Effector CD4-positive, alpha-beta T cell (primary cell): Measurements from ENCODE around the gene LRRC37A2.
"Not testable (repeated sequence)": the region's sequence is repeated elsewhere in the genome, so short reads cannot be mapped to it uniquely, and the experiment has no call there.

ENCODE experiments used
- DNase-seq: peaks from one replicate; pipeline ENCODE4 v3.0.0-alpha.2; 2020
- total RNA-seq: gene quantifications from one replicate; lab custom pipeline; 2026; lab: John Stamatoyannopoulos, UW

Gene LRRC37A2
- 33.8 reads per million, percentile 59 among the genes with 10 or more reads in this experiment for total RNA-seq

- DNase-seq, result not testable (repeated sequence)
Measured at GRCh38 chr17:46512168-46512567, at the start of gene LRRC37A2. LRRC37A2 (plus strand) TSS chr17:46512468; CDS start chr17:46512713, 245 bp downstream.

DNA sequence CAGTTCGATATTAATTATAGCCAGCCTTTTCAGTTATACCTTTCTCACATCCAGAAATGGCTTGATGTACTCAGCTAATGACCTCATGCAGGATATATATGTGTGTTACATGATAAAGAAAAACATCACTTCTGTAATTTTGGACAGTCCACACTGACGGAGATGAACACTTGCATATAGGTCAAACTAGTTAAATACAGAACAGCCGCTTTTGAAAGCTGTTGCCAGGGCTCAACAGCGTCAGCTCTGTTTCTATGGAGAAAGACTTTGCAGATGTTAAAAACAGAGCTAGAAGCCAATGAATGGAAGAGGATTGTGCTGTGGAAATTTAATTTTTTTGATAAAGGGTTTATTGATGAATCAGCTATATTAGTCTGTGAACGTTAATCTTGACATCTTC lies 44.6 kb upstream of the LRRC37A2 start:
- not testable (repeated sequence) for DNase-seq

GRCh38 chr17:46474489-46474888 lies 37.8 kb upstream of the LRRC37A2 start:
- not testable (repeated sequence) for DNase-seq

- DNase-seq, result not testable (repeated sequence)
Measured at GRCh38 chr17:46475583-46475982, 36.7 kb upstream of the LRRC37A2 start.

GRCh38 chr17:46478823-46479222 lies 33.4 kb upstream of the LRRC37A2 start:
- not testable (repeated sequence) for DNase-seq

DNA sequence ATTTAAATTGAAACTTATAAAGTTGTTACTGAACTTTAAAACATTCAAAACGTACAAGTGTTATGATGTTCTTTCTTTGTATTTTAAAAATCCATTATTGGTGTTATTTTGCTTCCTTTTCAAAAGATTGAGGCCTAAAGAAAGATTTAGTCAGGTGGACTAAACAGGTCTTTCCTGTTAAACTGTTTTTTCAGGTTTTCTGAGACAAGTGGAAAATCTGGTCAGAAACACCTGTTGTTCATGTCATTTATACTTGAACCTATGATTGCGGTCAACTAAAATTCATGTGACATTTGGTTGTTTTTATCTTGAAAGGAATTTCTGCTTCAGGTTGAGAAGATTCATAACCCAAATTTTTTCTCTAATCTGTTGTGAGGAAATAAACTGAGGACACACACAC lies 31.0 kb upstream of the LRRC37A2 start:
- DNase-seq, result not testable (repeated sequence)

GRCh38 chr17:46492021-46492420 lies 20.2 kb upstream of the LRRC37A2 start:
- DNase-seq, result not testable (repeated sequence)

DNA sequence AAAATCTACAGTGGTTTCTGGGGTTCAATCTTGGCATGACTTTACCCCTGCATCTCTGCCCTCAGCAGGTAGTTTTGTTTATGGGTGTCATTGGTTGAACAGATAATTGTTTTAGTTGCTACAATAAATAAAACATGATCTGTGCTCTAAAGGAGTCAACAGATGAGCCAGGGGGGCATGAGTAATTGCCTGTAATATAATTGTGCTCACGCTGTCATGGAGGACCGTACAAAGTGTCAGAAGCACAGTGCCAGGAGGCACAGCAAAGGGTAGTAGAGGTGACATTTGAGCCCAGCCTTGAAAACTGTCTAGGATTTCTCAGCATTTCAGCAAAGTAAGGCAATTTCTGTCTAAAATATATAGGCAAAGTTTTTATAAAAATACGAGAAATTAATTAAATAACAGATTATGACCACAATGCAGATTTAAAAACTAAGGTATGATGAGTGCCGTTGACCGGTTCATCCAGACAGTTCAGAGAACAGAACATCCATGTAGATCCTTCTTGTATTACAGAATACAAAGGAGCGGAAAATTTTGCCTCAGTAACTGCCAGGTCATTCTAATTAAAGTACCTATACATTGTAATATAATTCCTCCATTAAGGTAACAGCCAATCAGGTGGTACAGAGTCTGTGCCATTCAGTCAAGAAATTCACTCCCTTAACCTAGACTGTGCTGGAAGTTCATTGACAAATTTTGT lies 12.7 kb upstream of the LRRC37A2 start:
- DNase-seq, result not testable (repeated sequence)

GRCh38 chr17:46505896-46506295 lies 6.4 kb upstream of the LRRC37A2 start:
- DNase-seq, result not testable (repeated sequence)

DNA sequence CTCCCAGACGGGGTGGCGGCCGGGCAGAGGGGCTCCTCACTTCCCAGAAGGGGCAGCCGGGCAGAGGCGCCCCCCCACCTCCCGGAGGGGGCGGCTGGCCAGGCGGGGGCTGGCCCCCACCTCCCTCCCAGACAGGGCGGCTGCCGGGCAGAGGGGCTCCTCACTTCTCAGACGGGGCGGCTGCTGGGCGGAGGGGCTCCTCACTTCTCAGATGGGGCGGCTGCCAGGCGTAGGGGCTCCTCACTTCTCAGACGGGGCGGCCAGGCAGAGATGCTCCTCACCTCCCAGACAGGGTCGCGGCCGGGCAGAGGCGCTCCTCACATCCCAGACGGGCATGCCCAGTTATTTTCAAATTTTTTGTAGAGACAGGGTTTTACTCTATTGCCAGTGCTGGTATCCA lies 22.4 kb downstream of the LRRC37A2 start:
- DNase-seq, result not testable (repeated sequence)

- not testable (repeated sequence) for DNase-seq
Measured at GRCh38 chr17:46548607-46549006, 36.3 kb downstream of the LRRC37A2 start.

DNA sequence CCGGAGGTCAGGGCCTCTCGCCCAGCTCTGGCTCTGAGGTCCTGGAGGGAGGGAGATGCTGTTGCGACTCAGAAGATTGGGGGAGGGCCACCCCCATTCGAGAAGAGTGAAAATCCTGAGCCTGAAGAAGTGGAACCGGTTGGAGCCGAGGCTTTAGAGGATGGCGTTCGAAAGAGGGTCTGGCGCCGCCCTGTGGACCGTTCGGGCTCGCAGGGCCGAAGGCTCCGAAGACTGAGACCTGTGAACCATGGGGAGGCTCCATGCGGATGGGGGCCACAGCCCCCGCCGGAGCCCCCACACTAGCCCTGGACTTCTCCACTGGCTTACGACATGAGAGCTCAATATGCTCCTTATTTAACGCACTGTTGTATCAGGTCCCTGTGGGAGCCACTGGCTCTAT lies 46.9 kb downstream of the LRRC37A2 start:
- DNase-seq, result not testable (repeated sequence)

DNA sequence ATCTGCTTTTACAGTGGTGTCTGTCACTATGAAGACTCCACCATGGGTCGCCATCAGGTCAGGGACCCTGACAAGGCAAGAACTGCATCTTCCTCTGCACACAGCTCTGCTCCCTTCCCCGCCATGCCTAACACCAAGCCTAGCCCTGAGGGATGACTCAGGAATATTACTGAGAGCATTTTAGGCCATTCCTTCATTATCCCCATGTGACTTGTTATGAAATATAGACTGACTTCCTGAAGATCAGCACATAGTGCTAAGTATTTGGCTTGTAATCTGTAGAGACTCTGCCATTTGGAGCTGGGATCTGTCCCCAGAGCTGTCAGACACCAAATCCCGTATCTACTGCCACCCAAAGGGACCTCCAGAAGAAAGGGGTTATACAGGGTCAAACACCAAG lies 47.8 kb downstream of the LRRC37A2 start:
- DNase-seq, result not testable (repeated sequence)

DNA sequence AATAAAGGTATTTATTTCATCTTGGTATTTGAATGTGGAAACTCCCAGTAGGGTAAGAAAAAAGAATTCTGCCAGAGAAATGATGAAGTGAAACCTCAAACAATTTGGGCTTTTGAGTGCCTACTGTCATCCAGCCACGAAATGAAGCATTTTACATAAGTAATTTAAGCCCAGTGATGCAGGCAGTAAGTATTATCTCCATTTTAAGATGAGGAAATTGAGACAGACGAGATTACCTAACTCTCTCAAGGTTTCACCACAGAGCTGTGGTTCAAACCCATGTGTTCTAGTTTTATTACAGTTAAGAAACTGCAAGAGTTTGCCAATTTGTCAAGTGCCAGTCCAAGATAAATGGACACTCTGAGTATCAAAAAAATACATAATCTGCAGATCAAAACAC lies 54.0 kb downstream of the LRRC37A2 start:
- not testable (repeated sequence) for DNase-seq

DNA sequence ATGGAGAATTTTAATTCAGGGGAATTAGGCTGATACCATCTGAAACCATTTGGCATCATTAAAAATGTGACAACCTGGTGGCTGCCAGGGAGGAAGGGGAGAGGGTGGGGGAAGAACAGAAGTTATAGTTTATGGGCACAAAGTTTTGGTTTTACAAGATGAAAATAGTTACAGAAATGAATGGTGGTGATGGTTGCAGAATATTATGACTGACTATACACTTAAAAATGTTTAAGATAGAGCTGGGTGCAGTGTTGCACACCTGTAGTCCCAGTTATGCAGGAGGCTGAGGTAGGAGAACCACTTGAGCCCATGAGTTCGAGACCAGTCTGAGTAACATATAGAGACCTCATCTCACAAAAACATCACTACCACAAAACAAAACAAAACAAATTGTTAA lies 54.7 kb downstream of the LRRC37A2 start:
- DNase-seq, result not testable (repeated sequence)

DNA sequence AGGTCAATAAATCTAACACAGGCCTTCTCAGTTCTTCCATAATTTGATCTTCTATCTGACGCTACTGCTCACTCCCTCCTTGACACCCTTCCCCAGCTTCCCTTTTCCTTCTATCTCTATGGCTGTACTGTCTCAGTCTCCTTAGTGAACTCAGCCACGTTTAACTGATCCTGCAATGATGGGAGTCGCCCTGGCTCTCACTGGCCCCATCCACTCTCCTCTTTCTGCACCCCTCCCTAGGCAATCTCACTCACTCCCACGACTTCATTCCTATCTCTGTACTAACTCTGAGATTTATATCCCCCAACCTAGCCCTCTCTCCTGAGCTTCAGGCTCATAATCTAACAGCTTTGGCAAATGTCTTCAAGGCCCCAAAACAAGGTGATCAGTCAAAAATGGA lies 59.5 kb downstream of the LRRC37A2 start:
- not testable (repeated sequence) for DNase-seq

DNA sequence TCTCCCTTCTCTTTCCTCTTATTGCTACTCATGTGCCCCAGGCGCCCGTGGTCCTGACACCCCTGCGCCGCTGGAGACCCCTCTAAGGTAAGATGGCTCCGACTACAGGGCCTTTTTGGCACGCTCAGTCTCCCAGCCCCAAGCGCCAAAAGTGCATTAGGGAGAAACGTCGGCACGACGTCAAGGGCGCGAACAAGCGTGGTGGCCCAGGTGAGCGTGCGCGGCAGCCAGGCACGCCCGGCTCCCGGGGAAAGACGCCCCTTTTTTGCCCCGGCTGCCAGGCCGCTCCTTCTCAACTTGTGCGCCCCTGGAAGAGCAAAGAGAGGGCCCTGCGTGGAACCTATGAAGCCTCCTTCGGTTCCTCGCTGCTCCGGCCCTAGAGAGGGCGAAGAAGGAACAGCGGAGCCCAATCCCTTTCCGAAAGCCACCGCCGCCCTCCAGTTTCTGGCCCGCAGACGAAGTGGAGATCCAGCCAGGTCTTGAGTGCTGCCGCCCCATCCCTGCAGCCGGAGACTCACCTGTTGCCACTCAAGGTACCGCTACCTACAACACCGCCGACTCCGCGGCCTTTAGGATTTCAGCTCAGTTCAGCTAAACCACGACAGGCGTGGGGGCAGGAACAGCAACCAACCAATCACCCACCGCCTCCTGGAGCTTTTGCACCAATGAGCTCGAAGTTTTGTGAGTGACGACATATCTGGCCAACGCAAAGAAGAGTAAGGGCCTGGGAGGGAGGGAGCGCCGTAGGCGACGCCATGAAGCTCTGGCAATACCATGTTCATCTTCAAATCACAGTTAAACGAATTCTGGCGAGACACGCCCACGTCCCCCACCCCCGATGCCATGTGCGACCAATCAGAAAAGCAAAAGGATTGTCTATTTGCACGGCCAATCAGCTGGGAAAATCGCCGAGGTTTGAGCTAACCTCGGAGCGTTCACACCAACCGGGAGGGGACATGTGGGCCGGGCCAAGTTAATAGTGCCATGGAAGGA lies 67.1 kb downstream of the LRRC37A2 start, which contains the start of gene ARL17A:
Gene ARL17A, minus strand, starts transcription at position 609 of the 993 bp plus-strand sequence. CDS start 3,369 bp downstream, outside the sequence.
- peak; percentile 68 for DNase-seq

GRCh38 chr17:46580082-46580481 lies 67.8 kb downstream of the LRRC37A2 start:
- not testable (repeated sequence) for DNase-seq

DNA sequence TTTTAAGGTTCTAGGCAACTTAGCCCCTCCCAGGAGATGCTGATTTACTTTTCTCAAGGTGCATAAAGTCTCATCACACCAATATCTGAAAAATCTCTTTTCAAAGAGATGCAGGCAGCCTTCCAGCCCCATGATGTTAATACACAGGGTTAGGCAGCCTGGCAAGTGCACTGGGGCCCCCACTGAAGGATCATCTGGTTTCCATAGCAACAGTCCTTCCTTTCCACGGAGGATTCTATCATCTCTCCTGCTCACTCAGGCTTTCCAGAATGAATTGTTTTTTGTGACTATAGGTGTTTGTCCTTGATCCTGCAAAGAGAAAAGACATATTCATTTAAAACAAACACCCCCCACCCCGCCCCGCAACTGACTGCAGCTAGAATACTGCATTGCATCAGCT lies 73.2 kb downstream of the LRRC37A2 start:
- DNase-seq, result not testable (repeated sequence)

GRCh38 chr17:46590157-46591146 lies 78.2 kb downstream of the LRRC37A2 start, which contains the start of gene NSF:
NSF (plus strand) TSS chr17:46590669; CDS start chr17:46590776, 107 bp downstream.
- not testable (repeated sequence) for DNase-seq

- not testable (repeated sequence) for DNase-seq
Measured at GRCh38 chr17:46591332-46591731, 79.1 kb downstream of the LRRC37A2 start.
